Naive B cell (primary cell): Measurements from ENCODE around the gene PTPRB. TPM values are rescaled to one million over a fixed set of nuclear protein-coding genes. Genes with fewer than 3 reads are reported as not detected.

Experiments
- ATAC-seq, 2 donors: fragments of 150-1000 bp; cut with Tn5 transposase; 2 replicates each; pipeline ENCODE4 v1.10.0; 2021; ENCODE audit warnings: low read depth in 2 of 2, mild to moderate bottlenecking in 2 of 2, moderate library complexity in 2 of 2
- DNase-seq: peaks from one replicate; pipeline ENCODE4 v3.0.0; 2022
- H3K27ac Mint-ChIP-seq, 6 donors: one replicate each; pipeline ENCODE4 v1.8.0; 2020 to 2022; ENCODE audit warnings: mild to moderate bottlenecking in 6 of 6, mixed read lengths in 6 of 6, moderate library complexity in 5 of 6, inconsistent platforms in 2 of 6
- H3K27me3 Mint-ChIP-seq, 3 donors: one replicate each; pipeline ENCODE4 v1.8.0; 2021 to 2022; ENCODE audit warnings: mixed read lengths in 3 of 3, mild to moderate bottlenecking in 1 of 3
- H3K36me3 Mint-ChIP-seq, 2 donors: one replicate each; pipeline ENCODE4 v1.8.0; 2020 to 2022; ENCODE audit warnings: mixed read lengths in 2 of 2, inconsistent platforms in 1 of 2, mild to moderate bottlenecking in 1 of 2
- H3K4me1 Mint-ChIP-seq, 3 donors: one replicate each; pipeline ENCODE4 v1.8.0; 2020 to 2022; ENCODE audit warnings: mixed read lengths in 3 of 3, inconsistent platforms in 1 of 3, mild to moderate bottlenecking in 1 of 3, moderate library complexity in 1 of 3
- H3K4me3 Mint-ChIP-seq, 8 donors: one replicate each; pipeline ENCODE4 v1.8.0; 2020 to 2022; ENCODE audit warnings: mild to moderate bottlenecking in 8 of 8, mixed read lengths in 8 of 8, moderate library complexity in 8 of 8, inconsistent platforms in 2 of 8
- H3K9me3 Mint-ChIP-seq, 7 donors: one replicate each; pipeline ENCODE4 v1.8.0; 2020 to 2022; ENCODE audit warnings: mixed read lengths in 7 of 7, mild to moderate bottlenecking in 5 of 7, inconsistent platforms in 2 of 7, moderate library complexity in 1 of 7
- polyA plus RNA-seq, 6 donors: library from polyadenylated mRNA; unstranded; fragments of 300-500 nt; fragmentation: Illumina TruSeq; gene quantifications; one replicate each; pipeline ENCODE4 v1.2.3, GENCODE V29; 2021; ENCODE audit warnings: low read depth in 6 of 6

Gene PTPRB
- polyA plus RNA-seq, 6 donors from 2014 or later = 0.04 TPM; not detected in 5

- Mint-ChIP-seq H3K27ac (no peak overlapping the region), H3K9me3 (peaks cover 0 to 4% (median 2%) of the 10 kb centered on the region in 7 donors), H3K27me3 (peaks cover 30 to 47% (median 35%) of the 10 kb centered on the region in 3 donors), H3K4me3 (no peak overlapping the region), H3K36me3 (no peaks in the 10 kb centered on the region), H3K4me1 (peaks cover 5 to 11% (median 6%) of the 10 kb centered on the region in 3 donors)
- DNase-seq (no peak), ATAC-seq (no peak)
Observed at GRCh38 chr12:70605976-70606375, 31.3 kb downstream of the PTPRB start.

- H3K4me1 Mint-ChIP-seq = peaks cover 0 to 7% (median 0%) of the 10 kb centered on the region in 3 donors
- ATAC-seq (no peak), DNase-seq (no peak)
- no peaks in the 10 kb centered on the region for H3K36me3 Mint-ChIP-seq
- H3K27me3 Mint-ChIP-seq = peaks cover 22 to 41% (median 26%) of the 10 kb centered on the region in 3 donors
- peaks cover 0 to 4% (median 2%) of the 10 kb centered on the region in 7 donors for H3K9me3 Mint-ChIP-seq
- H3K27ac Mint-ChIP-seq = no peak overlapping the region
- no peak overlapping the region for H3K4me3 Mint-ChIP-seq
Observed at GRCh38 chr12:70604662-70605061, 32.6 kb downstream of the PTPRB start.

DNA sequence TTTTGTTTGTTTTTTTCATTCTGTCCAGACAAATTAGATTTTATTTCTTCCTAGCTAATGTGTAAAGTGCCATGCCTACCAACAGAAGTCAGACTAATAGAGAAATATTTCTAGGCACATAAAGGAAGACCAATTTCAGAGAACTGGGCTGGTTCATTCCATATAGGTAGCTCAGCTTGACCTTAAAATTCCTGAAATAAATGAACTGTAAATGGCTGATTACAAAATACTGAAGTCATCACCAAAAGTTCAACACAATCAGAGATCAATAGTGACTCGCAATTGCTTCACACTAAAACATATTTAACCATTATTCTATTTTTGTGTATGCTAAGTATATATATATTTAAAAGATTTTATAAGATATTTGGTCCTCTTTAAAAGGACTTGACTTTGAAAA is 34.2 kb downstream of the PTPRB start:
- no peaks in the 10 kb centered on the region for H3K4me1 Mint-ChIP-seq
- H3K27ac Mint-ChIP-seq = no peak overlapping the region
- peaks cover 0 to 4% (median 2%) of the 10 kb centered on the region in 7 donors for H3K9me3 Mint-ChIP-seq
- DNase-seq = no peak
- no peak for ATAC-seq
- no peaks in the 10 kb centered on the region for H3K36me3 Mint-ChIP-seq
- peaks cover 8 to 29% (median 11%) of the 10 kb centered on the region in 3 donors for H3K27me3 Mint-ChIP-seq
- no peak overlapping the region for H3K4me3 Mint-ChIP-seq

GRCh38 chr12:70598467-70599193 is 38.6 kb downstream of the PTPRB start:
- H3K4me1 Mint-ChIP-seq = no peaks in the 10 kb centered on the region
- H3K4me3 Mint-ChIP-seq = no peak overlapping the region
- H3K27ac Mint-ChIP-seq = no peak overlapping the region
- H3K36me3 Mint-ChIP-seq = no peaks in the 10 kb centered on the region
- ATAC-seq = no peak
- peaks cover 8 to 20% (median 12%) of the 10 kb centered on the region in 3 donors for H3K27me3 Mint-ChIP-seq
- H3K9me3 Mint-ChIP-seq = peaks cover 0 to 9% (median 2%) of the 10 kb centered on the region in 7 donors
- no peak for DNase-seq

DNA sequence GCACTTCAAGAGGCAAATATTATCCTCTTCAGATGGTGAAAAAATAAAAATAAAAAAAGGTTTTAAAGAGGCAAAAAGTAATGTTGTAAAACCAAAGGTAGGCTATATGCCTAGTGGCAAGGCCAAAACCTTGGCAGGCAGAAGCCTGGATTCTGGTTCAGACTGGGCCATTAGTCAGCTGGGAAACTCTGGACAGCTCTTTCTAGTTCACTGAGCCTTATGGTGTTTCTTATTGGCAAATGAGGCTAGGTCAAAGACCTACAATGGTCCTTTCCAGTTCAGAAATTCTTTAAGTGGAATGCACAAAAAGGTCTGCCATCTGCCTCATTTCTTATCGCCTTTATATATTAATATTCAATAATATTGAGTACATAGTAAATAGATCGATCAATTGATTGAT is 44.6 kb downstream of the PTPRB start:
- Mint-ChIP-seq H3K27me3 (peaks cover 8 to 25% (median 10%) of the 10 kb centered on the region in 3 donors), H3K4me3 (no peak overlapping the region), H3K27ac (no peak overlapping the region), H3K36me3 (no peaks in the 10 kb centered on the region), H3K4me1 (peaks cover 0 to 3% (median 0%) of the 10 kb centered on the region in 3 donors), H3K9me3 (peaks cover 0 to 9% (median 0%) of the 10 kb centered on the region in 7 donors)
- ATAC-seq (no peak), DNase-seq (no peak)

DNA sequence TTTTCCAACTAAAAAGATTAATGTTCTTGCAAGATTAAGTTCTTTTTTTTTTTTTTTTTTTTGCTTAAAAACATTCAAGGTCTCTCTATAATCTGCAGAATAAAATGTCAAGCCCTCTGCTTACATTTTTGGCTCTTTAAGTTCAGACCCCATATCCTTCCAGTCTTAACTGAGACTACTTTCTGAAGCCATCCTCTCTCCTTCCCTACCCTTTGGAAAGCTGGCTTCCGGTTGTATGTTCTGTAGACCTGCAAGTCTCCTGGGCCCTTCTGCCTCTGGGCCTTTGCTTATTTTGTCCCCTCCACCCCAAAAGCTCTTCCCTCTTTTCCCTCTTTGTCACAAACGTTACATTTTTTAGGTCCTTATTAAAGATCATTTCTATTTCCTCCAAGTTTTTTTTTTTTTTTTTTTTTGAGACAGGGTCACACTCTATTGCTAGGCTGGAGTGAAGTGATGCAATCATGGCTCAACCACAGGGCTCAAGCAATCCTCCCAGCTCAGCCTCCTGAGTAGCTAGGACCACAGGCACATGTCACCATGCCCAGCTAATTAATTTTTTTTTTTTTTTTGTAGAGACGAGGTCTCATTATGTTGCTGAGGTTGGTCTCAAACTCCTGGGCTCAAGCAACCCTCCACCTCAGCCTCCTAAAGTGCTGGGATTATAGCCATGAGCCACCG is 46.5 kb downstream of the PTPRB start:
- DNase-seq = no peak
- H3K9me3 Mint-ChIP-seq = peaks cover 0 to 9% (median 5%) of the 10 kb centered on the region in 7 donors
- no peak overlapping the region for H3K4me3 Mint-ChIP-seq
- peaks cover 0 to 3% (median 0%) of the 10 kb centered on the region in 3 donors for H3K4me1 Mint-ChIP-seq
- peaks cover 8 to 33% (median 10%) of the 10 kb centered on the region in 3 donors for H3K27me3 Mint-ChIP-seq
- H3K36me3 Mint-ChIP-seq = no peaks in the 10 kb centered on the region
- no peak for ATAC-seq
- H3K27ac Mint-ChIP-seq = no peak overlapping the region

- Mint-ChIP-seq H3K27me3 (peaks cover 8 to 31% (median 10%) of the 10 kb centered on the region in 3 donors), H3K4me1 (peaks cover 0 to 3% (median 0%) of the 10 kb centered on the region in 3 donors), H3K4me3 (peak overlapping the region in 1 of 8 donors; percentile 63), H3K9me3 (peaks cover 3 to 12% (median 6%) of the 10 kb centered on the region in 7 donors), H3K27ac (no peak overlapping the region), H3K36me3 (no peaks in the 10 kb centered on the region)
- peak; percentile 38 to 47 for ATAC-seq
- DNase-seq = peak; percentile 17
Observed at GRCh38 chr12:70590051-70590450, 47.2 kb downstream of the PTPRB start.

- Mint-ChIP-seq H3K27ac (no peak overlapping the region), H3K4me3 (no peak overlapping the region), H3K27me3 (peaks cover 0 to 7% (median 4%) of the 10 kb centered on the region in 3 donors), H3K4me1 (no peaks in the 10 kb centered on the region), H3K36me3 (no peaks in the 10 kb centered on the region), H3K9me3 (peaks cover 5 to 31% (median 14%) of the 10 kb centered on the region in 7 donors)
- DNase-seq = no peak
- no peak for ATAC-seq
Observed at GRCh38 chr12:70584332-70584731, 52.9 kb downstream of the PTPRB start.

- Mint-ChIP-seq H3K9me3 (peaks cover 5 to 31% (median 14%) of the 10 kb centered on the region in 7 donors), H3K36me3 (no peaks in the 10 kb centered on the region), H3K27ac (no peak overlapping the region), H3K27me3 (peaks cover 0 to 15% (median 4%) of the 10 kb centered on the region in 3 donors), H3K4me3 (no peak overlapping the region), H3K4me1 (no peaks in the 10 kb centered on the region)
- no peak for ATAC-seq
- DNase-seq = no peak
Observed at GRCh38 chr12:70583251-70583650, 54.0 kb downstream of the PTPRB start.

GRCh38 chr12:70581208-70581607 is 56.0 kb downstream of the PTPRB start:
- Mint-ChIP-seq H3K27me3 (peaks cover 0 to 8% (median 4%) of the 10 kb centered on the region in 3 donors), H3K9me3 (peaks cover 5 to 26% (median 14%) of the 10 kb centered on the region in 7 donors), H3K4me1 (no peaks in the 10 kb centered on the region), H3K27ac (no peak overlapping the region), H3K4me3 (no peak overlapping the region), H3K36me3 (no peaks in the 10 kb centered on the region)
- DNase-seq = no peak
- no peak for ATAC-seq

DNA sequence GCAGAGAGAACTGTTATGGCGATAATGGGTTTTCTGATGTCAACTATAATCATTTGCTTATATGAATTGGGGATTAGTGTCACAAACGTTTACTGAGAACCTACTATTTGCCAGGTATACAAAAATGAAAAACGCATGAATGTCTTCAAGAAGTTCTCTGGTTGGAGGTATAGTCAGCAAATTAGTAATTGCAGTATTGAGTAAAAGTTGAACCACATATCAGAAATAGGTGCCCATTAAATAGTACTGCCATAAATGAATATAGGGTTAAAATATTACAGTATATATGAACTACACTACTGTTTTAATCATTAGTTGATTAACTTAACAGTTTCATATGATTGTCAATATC is 60.0 kb downstream of the PTPRB start:
- no peak for ATAC-seq
- no peak overlapping the region for H3K4me3 Mint-ChIP-seq
- no peak for DNase-seq
- H3K9me3 Mint-ChIP-seq = no peaks in the 10 kb centered on the region
- H3K27ac Mint-ChIP-seq = no peak overlapping the region
- peaks cover 0 to 7% (median 0%) of the 10 kb centered on the region in 3 donors for H3K27me3 Mint-ChIP-seq
- H3K36me3 Mint-ChIP-seq = no peaks in the 10 kb centered on the region
- no peaks in the 10 kb centered on the region for H3K4me1 Mint-ChIP-seq

GRCh38 chr12:70576341-70577282 is 60.6 kb downstream of the PTPRB start:
- no peak overlapping the region for H3K27ac Mint-ChIP-seq
- H3K36me3 Mint-ChIP-seq = no peaks in the 10 kb centered on the region
- no peak overlapping the region for H3K4me3 Mint-ChIP-seq
- no peaks in the 10 kb centered on the region for H3K4me1 Mint-ChIP-seq
- DNase-seq (peak; percentile 31), ATAC-seq (peak in 1 of 2 donors; percentile 36)
- peaks cover 0 to 7% (median 0%) of the 10 kb centered on the region in 3 donors for H3K27me3 Mint-ChIP-seq
- no peaks in the 10 kb centered on the region for H3K9me3 Mint-ChIP-seq

DNA sequence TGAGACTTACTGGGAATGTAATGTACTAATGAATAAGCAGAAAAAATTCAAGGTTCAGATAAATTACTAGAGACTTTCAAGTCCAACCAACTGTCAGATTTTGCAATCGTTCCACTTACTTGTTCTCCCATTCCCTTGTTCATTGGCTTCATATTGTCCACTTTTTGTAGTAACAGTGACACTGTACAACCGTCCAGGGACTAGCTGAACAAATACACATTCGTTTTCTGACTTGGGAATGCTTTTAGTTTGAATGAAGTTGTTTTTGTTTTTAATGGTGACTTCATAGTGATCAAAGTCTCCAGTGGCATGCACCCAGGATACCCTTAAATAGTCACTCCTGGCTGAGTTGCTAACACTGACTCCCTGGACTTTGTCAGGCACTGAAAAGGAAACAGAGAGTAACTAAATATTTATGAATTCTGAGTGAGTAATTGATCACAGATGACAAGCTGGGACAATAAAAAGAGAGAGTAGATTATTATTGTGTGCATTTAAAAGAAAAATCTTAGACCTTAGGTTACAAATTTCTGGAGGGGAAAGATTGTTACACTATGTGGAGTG is 65.4 kb downstream of the PTPRB start:
- Mint-ChIP-seq H3K27ac (no peak overlapping the region), H3K4me3 (no peak overlapping the region), H3K4me1 (no peaks in the 10 kb centered on the region), H3K36me3 (no peaks in the 10 kb centered on the region), H3K27me3 (peaks cover 0 to 5% (median 0%) of the 10 kb centered on the region in 3 donors), H3K9me3 (no peaks in the 10 kb centered on the region)
- no peak for ATAC-seq
- DNase-seq = no peak
